H9 (cell line): ENCODE measurements around the gene SLC30A7. TPM values are rescaled to one million over a fixed set of nuclear protein-coding genes. Genes with fewer than 3 reads are reported as not detected.

ENCODE experiments used
- DNase-seq: peaks from one replicate; pipeline ENCODE4 v3.0.0-alpha.2; 2017
- H2AFZ ChIP-seq: one replicate; pipeline ENCODE4 v1.6.1; 2013; ENCODE audit warnings: mild to moderate bottlenecking, low read length, control low read depth, moderate library complexity
- H2AK5ac ChIP-seq: 2 replicates; pipeline ENCODE4 v1.6.1; 2013; ENCODE audit warnings: low read length, control low read depth, mixed read lengths; ENCODE audit not compliant: insufficient read length
- H2BK120ac ChIP-seq: one replicate; pipeline ENCODE4 v1.6.1; 2013; ENCODE audit warnings: low read depth, mild to moderate bottlenecking, low read length, control low read depth, inconsistent platforms; ENCODE audit not compliant: poor library complexity, severe bottlenecking
- H2BK12ac ChIP-seq: 2 replicates; pipeline ENCODE4 v1.6.1; 2013; ENCODE audit warnings: low read length, control low read depth, mixed read lengths, low read depth; ENCODE audit not compliant: insufficient read length
- H2BK15ac ChIP-seq: 2 replicates; pipeline ENCODE4 v1.6.1; 2013; ENCODE audit warnings: low read depth, low read length, control low read depth
- H2BK20ac ChIP-seq: one replicate; pipeline ENCODE4 v1.6.1; 2013; ENCODE audit warnings: low read depth, mild to moderate bottlenecking, low read length, control low read depth, inconsistent platforms; ENCODE audit not compliant: poor library complexity, severe bottlenecking
- H2BK5ac ChIP-seq: 2 replicates; pipeline ENCODE4 v1.6.1; 2013; ENCODE audit warnings: low read length, control low read depth, mixed read lengths; ENCODE audit not compliant: insufficient read length
- H3K14ac ChIP-seq: 2 replicates; pipeline ENCODE4 v1.6.1; 2013; ENCODE audit warnings: low read length, control low read depth; ENCODE audit not compliant: insufficient read depth
- H3K18ac ChIP-seq: 2 replicates; pipeline ENCODE4 v1.6.1; 2013; ENCODE audit warnings: low read depth, mild to moderate bottlenecking, mixed read lengths, low read length, control low read depth; ENCODE audit not compliant: insufficient read length
- H3K23ac ChIP-seq: 2 replicates; pipeline ENCODE4 v1.6.1; 2013; ENCODE audit warnings: low read length, control low read depth, mixed read lengths, low read depth; ENCODE audit not compliant: insufficient read length
- H3K23me2 ChIP-seq: 2 replicates; pipeline ENCODE4 v1.6.1; 2013; ENCODE audit warnings: low read depth, mild to moderate bottlenecking, mixed read lengths, low read length, control low read depth; ENCODE audit not compliant: insufficient read length, poor library complexity, severe bottlenecking
- H3K27ac ChIP-seq: 2 replicates; pipeline ENCODE4 v1.5.1; 2013; ENCODE audit warnings: low read length, control low read depth, mixed read lengths, low read depth; ENCODE audit not compliant: insufficient read length
- H3K27me3 ChIP-seq: 2 replicates; pipeline ENCODE4 v1.6.1; 2013; ENCODE audit warnings: low read length, control low read depth, inconsistent platforms; ENCODE audit not compliant: insufficient read depth
- H3K4ac ChIP-seq: 2 replicates; pipeline ENCODE4 v1.6.1; 2013; ENCODE audit warnings: low read depth, mild to moderate bottlenecking, control low read depth, inconsistent platforms, low read length, moderate library complexity
- H3K4me1 ChIP-seq: 2 replicates; pipeline ENCODE4 v1.6.1; 2013; ENCODE audit warnings: low read length, control low read depth, inconsistent platforms; ENCODE audit not compliant: insufficient read depth
- H3K4me2 ChIP-seq: 2 replicates; pipeline ENCODE4 v1.6.1; 2013; ENCODE audit warnings: low read length, control low read depth, mixed read lengths; ENCODE audit not compliant: insufficient read length, insufficient read depth
- H3K56ac ChIP-seq: 2 replicates; pipeline ENCODE4 v1.6.1; 2013; ENCODE audit warnings: low read depth, mild to moderate bottlenecking, mixed read lengths, low read length, control low read depth; ENCODE audit not compliant: insufficient read length
- H3K79me1 ChIP-seq: 2 replicates; pipeline ENCODE4 v1.6.1; 2013; ENCODE audit warnings: low read depth, mild to moderate bottlenecking, moderate library complexity, low read length, control low read depth, inconsistent platforms; ENCODE audit not compliant: insufficient read depth, poor library complexity, severe bottlenecking
- H3K79me2 ChIP-seq: 2 replicates; pipeline ENCODE4 v1.6.1; 2013; ENCODE audit warnings: low read length, control low read depth, inconsistent platforms; ENCODE audit not compliant: insufficient read depth
- H3K9ac ChIP-seq: 2 replicates; pipeline ENCODE4 v1.6.1; 2013; ENCODE audit warnings: low read length, control low read depth, mixed read lengths; ENCODE audit not compliant: insufficient read length; ENCODE audit errors: extremely low read depth
- H3K9me3 ChIP-seq: one replicate; pipeline ENCODE4 v1.6.1; 2013; ENCODE audit warnings: low read depth, low read length, inconsistent platforms; ENCODE audit not compliant: control insufficient read depth
- H3T11ph ChIP-seq: one replicate; pipeline ENCODE4 v1.6.1; 2013; ENCODE audit warnings: mild to moderate bottlenecking, low read length, control low read depth, inconsistent platforms
- H4K20me1 ChIP-seq: one replicate; pipeline ENCODE4 v1.6.1; 2013; ENCODE audit not compliant: control insufficient read depth, insufficient read length, insufficient read depth
- H4K5ac ChIP-seq: 2 replicates; pipeline ENCODE4 v1.6.1; 2013; ENCODE audit warnings: low read depth, mild to moderate bottlenecking, mixed read lengths, low read length, control low read depth; ENCODE audit not compliant: insufficient read length
- H4K8ac ChIP-seq: replicated peaks from 2 replicates; pipeline ENCODE4 v1.6.1; 2013; ENCODE audit warnings: low read length, control low read depth, mixed read lengths, low read depth; ENCODE audit not compliant: insufficient read length
- H4K91ac ChIP-seq: 2 replicates; pipeline ENCODE4 v1.6.1; 2013; ENCODE audit warnings: low read depth, mild to moderate bottlenecking, moderate library complexity, mixed read lengths, low read length, control low read depth; ENCODE audit not compliant: insufficient read length
- H3K27ac Mint-ChIP-seq, 3 experiments: 2 replicates in 2 of 3; 3 replicates in 1 of 3; pipeline ENCODE4 v1.8.0; 2020 to 2021; ENCODE audit warnings: mixed read lengths in 3 of 3, mild to moderate bottlenecking in 1 of 3, moderate library complexity in 1 of 3
- H3K27me3 Mint-ChIP-seq: 2 replicates; pipeline ENCODE4 v1.8.0; 2021; ENCODE audit warnings: low read depth, mild to moderate bottlenecking, moderate library complexity, mixed read lengths
- H3K36me3 Mint-ChIP-seq, 3 experiments: 2 replicates in 2 of 3; 3 replicates in 1 of 3; pipeline ENCODE4 v1.8.0; 2020 to 2021; ENCODE audit warnings: low read depth in 3 of 3, mixed read lengths in 3 of 3; ENCODE audit not compliant: insufficient read depth in 1 of 3
- H3K4me1 Mint-ChIP-seq, 2 experiments: 2 replicates each; pipeline ENCODE4 v1.8.0; 2020; ENCODE audit warnings: mixed read lengths in 2 of 2
- H3K4me3 Mint-ChIP-seq, 2 experiments: 2 replicates in 1 of 2; 3 replicates in 1 of 2; pipeline ENCODE4 v1.8.0; 2020 to 2021; ENCODE audit warnings: mild to moderate bottlenecking in 2 of 2, mixed read lengths in 2 of 2, moderate library complexity in 1 of 2
- H3K9me3 Mint-ChIP-seq, 2 experiments: 2 replicates in 1 of 2; 3 replicates in 1 of 2; pipeline ENCODE4 v1.8.0; 2020; ENCODE audit warnings: mild to moderate bottlenecking in 2 of 2, mixed read lengths in 2 of 2, moderate library complexity in 1 of 2
- CTCF ChIP-seq: fragments of 200-600 bp; sonication (generic); conservative IDR thresholded peaks from 3 replicates; pipeline ENCODE4 v1.8.0; 2021; ENCODE audit warnings: antibody characterized with exemption, mild to moderate bottlenecking
- WGBS: extraction: QIAGEN DNeasy Blood & Tissue Kit; methylation state at CpG from one replicate; pipeline ENCODE4 v1.1.7; 2013; ENCODE audit warnings: missing lambda C conversion rate, low lambda C conversion rate, mixed read lengths; ENCODE audit not compliant: insufficient read length; ENCODE audit errors: extremely low coverage; 5-methylcytosine and 5-hydroxymethylcytosine counted together
- total RNA-seq: library from RNA; stranded (reverse); gene quantifications from 2 replicates; pipeline ENCODE4 v1.2.1, GENCODE V29; 2021

Gene SLC30A7
- total RNA-seq, 1 experiment from 2014 or later, result 25.6 TPM

- peak overlapping the region; percentile 32 to 68 (median 46); a peak in 4 of 7 replicates for H3K27ac Mint-ChIP-seq
- no peak for TF ChIP-seq CTCF
- no peaks in the 10 kb centered on the region for H3K9me3 Mint-ChIP-seq
- no peak overlapping the region for H3K18ac ChIP-seq
- H3K27me3 ChIP-seq, result no peaks in the 10 kb centered on the region
- no peaks in the 10 kb centered on the region for H3K9me3 ChIP-seq
- no peaks in the 10 kb centered on the region for H4K20me1 ChIP-seq
- no peak overlapping the region for H3K23ac ChIP-seq
- no peaks in the 10 kb centered on the region for H3K27me3 Mint-ChIP-seq
- peaks cover 9 to 11% of the 10 kb centered on the region in 2 experiments for H3K4me1 Mint-ChIP-seq
- H3K9ac ChIP-seq, result no peak overlapping the region
- no peak overlapping the region for H2BK15ac ChIP-seq
- no peak overlapping the region for H3K4me2 ChIP-seq
- H2BK5ac ChIP-seq, result no peak overlapping the region
- H3K23me2 ChIP-seq, result no peaks in the 10 kb centered on the region
- H2BK12ac ChIP-seq, result no peak overlapping the region
- H4K8ac ChIP-seq, result no peak overlapping the region
- H2AFZ ChIP-seq, result no peak overlapping the region
- H3K4me1 ChIP-seq, result no peaks in the 10 kb centered on the region
- DNase-seq, result no peak
- H3K4me3 Mint-ChIP-seq, result no peak overlapping the region
- H3K56ac ChIP-seq, result no peak overlapping the region
- H3K14ac ChIP-seq, result no peak overlapping the region
- H4K91ac ChIP-seq, result no peak overlapping the region
- no CpG with 5 or more reads among the region's 1 CpG for WGBS
- no peak overlapping the region for H3K4ac ChIP-seq
- H3K79me2 ChIP-seq, result no peaks in the 10 kb centered on the region
- H2BK20ac ChIP-seq, result no peak overlapping the region
- H2BK120ac ChIP-seq, result no peak overlapping the region
- H2AK5ac ChIP-seq, result no peak overlapping the region
- H4K5ac ChIP-seq, result no peak overlapping the region
- peaks cover 21 to 49% (median 39%) of the 10 kb centered on the region in 3 experiments; a peak in 6 of 7 replicates for H3K36me3 Mint-ChIP-seq
- no peaks in the 10 kb centered on the region for H3K79me1 ChIP-seq
- H3T11ph ChIP-seq, result no peak overlapping the region
- H3K27ac ChIP-seq, result no peak overlapping the region
These were observed 121.6 kb downstream of the SLC30A7 start for GRCh38 chr1:101017448-101017847.
